K562 (cell line): ENCODE results near the gene KPTN. TPM values are rescaled to one million over a fixed set of nuclear protein-coding genes. Genes with fewer than 3 reads are reported as not detected.

Source experiments
- COPS2 ChIP-seq: fragments of 450-650 bp; conservative IDR thresholded peaks from 2 replicates; pipeline ENCODE4 v1.6.1; 2016; ENCODE audit warnings: mild to moderate bottlenecking, moderate library complexity
- EHMT2 ChIP-seq: fragments of 450-650 bp; IDR thresholded peaks from 2 replicates; pipeline ENCODE4 v1.6.1; 2018; ENCODE audit warnings: antibody characterized with exemption
- HNRNPLL ChIP-seq: fragments of 200-400 bp; formaldehyde crosslinking; IDR thresholded peaks from 2 replicates; pipeline ENCODE4 v1.6.1; 2017; ENCODE audit warnings: low read length, low read depth, mild to moderate bottlenecking; ENCODE audit not compliant: poor library complexity, severe bottlenecking
- MITF ChIP-seq: IDR thresholded peaks from 2 replicates; pipeline ENCODE4 v1.6.1; 2014; ENCODE audit warnings: antibody characterized with exemption
- RERE ChIP-seq: sonication (generic); formaldehyde crosslinking; IDR thresholded peaks from 2 replicates; pipeline ENCODE4 v1.8.0; 2023; ENCODE audit warnings: missing genetic modification reagents, mild to moderate bottlenecking, borderline replicate concordance
- SRSF9 ChIP-seq: fragments of 200-400 bp; formaldehyde crosslinking; IDR thresholded peaks from 2 replicates; pipeline ENCODE4 v1.6.1; 2017; ENCODE audit warnings: low read depth, low read length, borderline replicate concordance
- TAF1 ChIP-seq: IDR thresholded peaks from 2 replicates; pipeline ENCODE4 v1.6.1; 2011; ENCODE audit warnings: mild to moderate bottlenecking, low read length, moderate library complexity; ENCODE audit not compliant: insufficient read depth, control insufficient read depth, severe bottlenecking; ENCODE audit errors: extremely low read depth
- TCF3 ChIP-seq: sonication (generic); formaldehyde crosslinking; IDR thresholded peaks from 2 replicates; pipeline ENCODE4 v1.4.0; 2020; ENCODE audit warnings: mild to moderate bottlenecking, missing genetic modification reagents
- U2AF2 ChIP-seq: fragments of 200-400 bp; formaldehyde crosslinking; optimal IDR thresholded peaks from 2 replicates; pipeline ENCODE3; 2017; ENCODE audit warnings: low read depth, mild to moderate bottlenecking, low read length
- polyA plus RNA-seq, 8 experiments: library from polyadenylated mRNA; depleted of rRNA in 4 of 8; stranded (reverse) in 5 of 8; unstranded in 3 of 8; fragments of >200 nt; fragmentation: Nextera tagmentation in 2 of 8; fragmentation: Illumina TruSeq in 1 of 8; extraction: Ambion mirVana in 2 of 8; extraction: Trizol in 1 of 8; gene quantifications; 2 replicates each; pipeline versions ENCODE4 v1.2.1 to v1.2.3, GENCODE V29; 2011 to 2014; ENCODE audit warnings: inconsistent platforms in 1 of 8, missing spikeins in 1 of 8
- total RNA-seq, 7 experiments: library from RNA; depleted of rRNA in 6 of 7; stranded (reverse); fragments of >200 nt in 6 of 7; fragmentation: Illumina TruSeq in 2 of 7; extraction: Trizol in 2 of 7; gene quantifications; 2 replicates each; pipeline versions ENCODE4 v1.2.1 to v1.2.3, GENCODE V29; 2011 to 2021; ENCODE audit warnings: low replicate concordance in 1 of 7

KPTN gene
- total and polyA plus RNA-seq, 9 of the 15 experiments (the other 6 are each of a cell fraction or from before 2014, with no cell fraction given): 0.56 to 18.2 (median 8.5) TPM

- no peak for TF ChIP-seq RERE (CRISPR knock-in tag)
- TF ChIP-seq MITF: no peak
- TF ChIP-seq HNRNPLL: no peak
- TF ChIP-seq U2AF2: no peak
- TF ChIP-seq TAF1: no peak
- TF ChIP-seq EHMT2: no peak
- no peak for TF ChIP-seq COPS2
- TF ChIP-seq SRSF9: no peak
- no peak for TF ChIP-seq TCF3 (CRISPR knock-in tag)
Observed at GRCh38 chr19:47509973-47510372, 26.0 kb upstream of the KPTN start (continued).
